Activated CD8-positive, alpha-beta memory T cell treated with anti-CD3 and anti-CD28 coated beads, Interleukin-2, amount 50 U/mL, for 1 hour (primary cell): Measurements from ENCODE around the gene SEPTIN2.
"Not testable (repeated sequence)": the region's sequence is repeated elsewhere in the genome, so short reads cannot be mapped to it uniquely, and the experiment has no call there.

Experiments
- DNase-seq: peaks from one replicate; pipeline ENCODE4 v3.0.0-alpha.2; 2020; ENCODE audit errors: extremely low read depth

Gene SEPTIN2

DNA sequence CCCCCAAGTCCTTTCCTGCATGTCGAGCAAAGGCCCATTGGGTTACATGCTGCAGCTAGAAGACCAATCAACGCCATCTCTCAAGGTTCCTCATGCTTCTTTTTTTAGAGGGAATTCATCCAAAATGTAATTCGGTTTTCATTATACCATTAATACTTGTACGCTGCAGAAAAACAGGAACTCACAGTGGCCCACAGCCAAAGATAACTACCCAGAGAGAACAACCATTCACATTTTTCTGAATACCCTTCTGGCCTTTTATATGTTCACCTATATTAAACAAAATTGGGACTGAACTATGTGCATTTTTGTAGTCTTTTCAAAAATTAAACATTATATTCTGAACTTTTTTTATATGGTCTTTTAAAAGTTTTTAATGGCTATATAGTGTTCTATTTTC, 66.1 kb downstream of the SEPTIN2 start:
- DNase-seq, result no peak

DNA sequence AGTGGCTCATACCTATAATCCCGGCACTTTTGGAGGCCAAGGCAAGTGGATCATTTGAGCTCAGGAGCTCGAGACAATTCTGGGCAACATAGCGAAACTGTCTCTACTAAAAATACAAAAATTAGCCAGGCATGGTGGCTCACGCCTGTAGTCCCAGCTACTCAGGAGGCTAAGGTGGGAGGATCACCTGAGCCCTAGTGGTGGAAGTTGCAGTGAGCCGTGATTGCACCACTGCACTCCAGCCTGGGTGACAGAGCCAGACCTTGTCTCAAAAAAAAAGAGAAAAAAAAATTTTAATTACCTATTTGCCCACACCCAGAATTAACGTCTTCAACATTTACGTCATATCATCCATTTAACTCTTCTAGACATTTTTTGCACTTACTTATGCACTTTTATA, 69.7 kb downstream of the SEPTIN2 start:
- DNase-seq, result not testable (repeated sequence)

DNA sequence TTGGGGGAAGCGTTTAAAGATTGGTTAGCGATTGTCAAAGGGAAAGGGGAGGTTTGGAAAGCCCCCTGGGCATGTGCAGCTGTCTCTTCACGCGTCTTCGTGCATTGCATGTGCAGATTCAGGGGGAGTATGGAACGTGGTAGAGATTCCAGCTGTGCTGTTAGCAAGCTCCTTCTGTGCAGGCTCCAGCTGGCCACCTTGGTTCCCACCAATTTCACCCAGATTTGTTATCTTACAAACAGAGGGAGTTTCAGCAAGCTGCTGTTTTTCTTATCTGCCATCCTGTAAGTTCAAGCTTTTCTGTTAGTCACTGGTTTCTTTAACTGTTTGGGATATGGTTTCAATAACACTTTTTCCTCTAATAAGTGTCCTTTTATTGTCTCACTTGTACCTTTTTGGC, 70.8 kb downstream of the SEPTIN2 start:
- no peak for DNase-seq

DNA sequence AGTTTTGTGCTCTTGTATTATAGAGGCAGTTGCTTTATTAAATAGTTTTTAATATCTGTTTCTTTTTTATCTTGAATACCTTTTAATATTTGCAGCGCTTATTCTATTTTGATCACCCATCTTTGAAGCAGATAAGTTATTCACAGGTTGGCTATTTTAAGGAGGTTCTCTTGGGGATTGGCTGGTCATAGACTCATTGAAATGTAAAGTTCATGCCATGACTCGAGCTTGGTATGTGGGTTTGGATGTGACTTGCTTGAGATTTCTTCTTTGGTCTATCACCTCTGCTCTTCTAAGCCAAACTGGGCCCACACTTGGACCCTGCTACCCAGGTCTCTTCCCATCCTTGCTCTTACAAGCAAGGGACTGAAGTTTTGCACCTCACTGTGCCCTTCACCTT, 74.0 kb downstream of the SEPTIN2 start:
- no peak for DNase-seq

DNA sequence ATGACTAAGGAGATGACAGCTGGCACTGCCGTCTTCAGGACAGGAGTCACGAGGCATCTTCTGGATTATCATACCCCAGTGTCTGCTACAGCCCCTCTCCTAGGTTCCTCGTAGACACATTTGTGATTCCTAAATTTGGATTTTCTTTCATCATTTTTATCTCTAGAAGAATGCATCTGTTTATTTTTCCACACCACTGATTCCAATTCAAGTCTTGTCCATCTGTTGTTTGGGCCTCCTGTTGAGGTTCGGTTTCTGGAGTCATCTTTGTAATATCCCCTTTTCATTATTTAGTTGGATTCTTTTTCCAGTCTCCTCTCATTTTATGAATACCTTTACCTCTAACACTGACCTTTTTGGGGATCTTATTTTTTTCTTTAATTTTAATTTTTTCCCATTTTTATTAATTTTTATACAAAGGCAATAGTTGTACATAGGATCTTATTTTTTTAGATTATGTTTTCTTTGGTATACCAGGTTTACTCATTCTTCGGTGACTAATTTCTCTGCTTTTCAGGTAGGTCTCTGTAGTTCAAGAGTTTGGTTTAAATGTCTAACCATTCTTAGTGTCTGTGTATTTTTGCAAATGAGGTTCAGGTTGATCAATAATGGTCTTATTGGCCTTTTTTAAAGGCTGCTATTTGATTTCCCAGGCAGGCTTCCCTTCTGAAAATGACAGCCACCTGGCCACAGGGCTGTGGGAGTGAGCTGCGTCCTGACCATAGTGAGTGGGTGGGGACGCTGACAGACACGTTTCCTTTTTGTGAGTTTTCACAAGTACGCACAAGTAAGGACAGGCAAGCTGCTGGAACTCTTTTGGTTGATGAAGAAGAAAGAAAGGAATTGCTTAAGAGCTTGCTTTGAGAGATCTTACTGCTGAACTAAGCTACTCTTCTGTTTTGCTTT, 74.8 kb downstream of the SEPTIN2 start:
- DNase-seq, result no peak

DNA sequence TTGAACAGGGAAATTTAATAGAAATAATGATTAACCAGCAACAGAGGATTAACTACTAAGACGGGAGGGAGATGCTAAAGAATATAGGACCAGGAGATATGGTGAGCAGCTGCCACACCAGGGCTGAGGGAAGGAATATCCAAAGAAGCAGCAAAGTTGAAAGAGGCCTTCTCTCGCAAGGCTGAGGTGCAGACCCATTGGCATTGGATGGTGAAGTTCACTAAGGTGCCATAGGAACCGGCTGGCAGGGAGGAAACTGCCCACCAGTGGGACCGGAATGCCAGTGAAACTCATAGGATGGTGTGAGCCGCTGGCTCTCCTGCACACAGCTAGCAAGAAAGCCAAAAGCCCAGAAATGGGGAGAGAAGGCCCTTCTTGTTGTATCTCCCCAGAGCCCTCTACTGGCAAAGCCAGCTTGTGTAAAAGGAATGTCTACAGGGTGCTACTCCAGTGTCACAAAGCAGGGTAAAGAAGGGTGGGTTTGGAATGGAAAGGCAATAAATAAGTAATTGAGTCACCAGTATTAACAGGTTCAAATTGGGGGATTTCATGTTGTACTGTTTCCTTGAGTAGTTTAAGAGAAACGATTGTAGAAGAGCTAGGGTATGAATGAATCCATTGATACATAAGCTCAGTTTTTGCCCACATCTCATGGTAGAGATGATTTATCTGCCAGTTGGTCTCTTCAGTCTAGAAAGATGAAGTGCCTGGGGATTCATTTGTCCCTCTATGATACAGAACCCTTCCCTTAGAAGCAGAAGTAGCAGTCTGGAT, 76.4 kb downstream of the SEPTIN2 start:
- no peak for DNase-seq

DNA sequence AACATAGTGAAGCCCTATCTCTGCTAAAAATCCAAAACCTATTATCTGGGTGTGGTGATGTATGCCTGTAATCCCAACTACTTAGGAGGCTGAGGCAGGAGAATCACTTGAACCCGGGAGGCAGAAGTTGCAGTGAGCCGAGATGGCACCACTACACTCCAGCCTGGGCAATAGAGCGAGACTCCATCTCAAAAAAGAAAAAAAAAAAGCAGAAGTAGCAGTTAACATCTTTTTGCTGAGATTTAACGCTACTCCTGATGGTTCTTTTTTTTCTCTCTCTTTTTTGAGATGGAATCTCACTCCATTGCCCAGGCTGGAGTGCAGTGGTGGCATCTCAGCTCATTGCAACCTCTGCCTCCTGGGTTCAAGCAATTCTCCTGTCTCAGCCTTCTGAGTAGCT, 77.0 kb downstream of the SEPTIN2 start:
- not testable (repeated sequence) for DNase-seq

DNA sequence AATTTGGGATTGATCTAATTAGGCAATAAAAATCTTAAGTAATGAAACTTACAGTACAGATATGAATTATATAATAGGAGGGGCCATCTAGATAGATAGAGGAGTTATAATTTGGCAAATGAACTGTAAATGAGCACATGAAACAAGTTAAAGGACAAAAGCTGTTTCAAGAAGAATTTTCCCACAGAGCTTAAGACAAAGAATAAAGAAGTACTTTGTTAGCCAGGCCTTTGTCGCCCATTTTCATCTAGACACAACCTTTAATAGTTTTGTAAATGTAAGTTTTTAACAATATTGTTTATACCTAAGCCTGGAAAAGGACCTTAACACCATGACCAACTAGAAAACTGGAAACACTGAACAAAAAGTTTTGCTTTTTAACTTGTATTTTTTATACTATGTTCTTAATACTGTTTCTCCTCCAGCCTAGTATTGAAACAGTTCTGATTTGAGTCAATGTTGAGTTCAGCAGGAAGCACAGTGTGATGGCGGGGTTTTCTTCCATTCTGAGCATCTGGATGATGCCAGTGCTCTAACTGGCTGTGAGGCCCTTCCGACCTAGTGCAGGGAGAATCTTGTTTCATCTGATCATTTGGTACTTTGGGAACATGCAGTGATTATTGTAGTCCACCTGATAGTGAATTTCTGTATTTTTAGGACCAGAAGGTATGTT, 77.9 kb downstream of the SEPTIN2 start:
- no peak for DNase-seq

DNA sequence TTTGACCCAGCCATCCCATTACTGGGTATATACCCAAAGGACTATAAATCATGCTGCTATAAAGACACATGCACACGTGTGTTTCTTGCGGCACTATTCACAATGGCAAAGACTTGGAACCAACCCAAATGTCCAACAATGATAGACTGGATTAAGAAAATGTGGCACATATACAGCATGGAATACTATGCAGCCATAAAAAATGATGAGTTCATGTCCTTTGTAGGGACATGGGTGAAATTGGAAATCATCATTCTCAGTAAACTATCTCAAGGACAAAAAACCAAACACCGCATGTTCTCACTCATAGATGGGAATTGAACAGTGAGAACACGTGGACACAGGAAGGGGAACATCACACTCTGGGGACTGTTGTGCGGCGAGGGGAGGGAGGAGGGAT, 81.1 kb downstream of the SEPTIN2 start:
- DNase-seq, result not testable (repeated sequence)

DNA sequence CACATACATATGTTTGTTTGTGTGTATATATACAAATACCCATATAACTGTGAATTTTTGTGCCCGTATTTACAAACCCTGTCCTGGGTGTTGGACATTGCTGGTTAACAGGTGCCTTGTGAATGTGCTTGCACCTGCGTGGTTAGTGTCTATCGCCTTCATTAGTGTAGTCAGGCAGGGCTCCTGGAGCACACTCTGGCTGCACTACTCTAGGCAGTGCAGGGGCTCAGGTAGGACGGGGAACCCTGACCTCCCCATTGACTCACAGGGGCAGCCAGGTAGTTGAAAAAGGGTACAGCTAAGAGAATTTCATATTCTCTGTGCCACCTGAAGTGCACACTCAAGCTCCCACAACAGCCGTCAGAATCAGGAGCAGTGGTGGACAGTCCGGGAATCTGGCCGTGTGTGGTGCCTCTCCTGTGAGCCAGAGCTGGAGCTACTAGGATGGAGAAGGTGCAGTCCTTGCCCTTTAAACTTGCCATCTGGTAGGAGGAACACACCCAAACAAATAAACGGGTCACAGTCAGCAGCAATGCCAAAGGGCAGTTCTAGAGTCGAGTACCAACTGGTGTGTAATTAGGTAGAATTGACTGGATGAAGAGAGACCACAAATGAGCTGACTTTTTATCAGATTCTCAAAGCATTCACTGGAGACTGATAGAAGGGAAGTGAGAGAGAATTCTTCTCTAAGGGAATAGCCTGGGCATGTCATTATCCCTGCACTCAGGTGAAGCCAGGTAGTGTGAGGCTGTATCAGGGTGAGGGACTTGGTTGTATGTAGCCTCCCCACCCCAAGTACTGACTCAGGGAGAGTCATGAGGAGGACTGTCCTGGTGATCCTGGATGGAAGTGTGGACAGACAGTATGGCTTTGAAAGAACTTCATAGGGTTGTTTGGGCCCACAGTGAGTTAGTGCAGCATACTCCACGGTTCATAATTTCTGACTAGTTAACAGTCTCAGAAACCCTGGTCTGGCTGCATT, 84.5 kb downstream of the SEPTIN2 start:
- no peak for DNase-seq
